Right kidney (tissue), 1 donor: ENCODE results near the gene BRSK2.
"Not testable (repeated sequence)": the region's sequence is repeated elsewhere in the genome, so short reads cannot be mapped to it uniquely, and the experiment has no call there.

Experiments used
- DNase-seq: peaks from one replicate; pipeline ENCODE4 v3.0.0-alpha.2; 2016

The BRSK2 gene

DNA sequence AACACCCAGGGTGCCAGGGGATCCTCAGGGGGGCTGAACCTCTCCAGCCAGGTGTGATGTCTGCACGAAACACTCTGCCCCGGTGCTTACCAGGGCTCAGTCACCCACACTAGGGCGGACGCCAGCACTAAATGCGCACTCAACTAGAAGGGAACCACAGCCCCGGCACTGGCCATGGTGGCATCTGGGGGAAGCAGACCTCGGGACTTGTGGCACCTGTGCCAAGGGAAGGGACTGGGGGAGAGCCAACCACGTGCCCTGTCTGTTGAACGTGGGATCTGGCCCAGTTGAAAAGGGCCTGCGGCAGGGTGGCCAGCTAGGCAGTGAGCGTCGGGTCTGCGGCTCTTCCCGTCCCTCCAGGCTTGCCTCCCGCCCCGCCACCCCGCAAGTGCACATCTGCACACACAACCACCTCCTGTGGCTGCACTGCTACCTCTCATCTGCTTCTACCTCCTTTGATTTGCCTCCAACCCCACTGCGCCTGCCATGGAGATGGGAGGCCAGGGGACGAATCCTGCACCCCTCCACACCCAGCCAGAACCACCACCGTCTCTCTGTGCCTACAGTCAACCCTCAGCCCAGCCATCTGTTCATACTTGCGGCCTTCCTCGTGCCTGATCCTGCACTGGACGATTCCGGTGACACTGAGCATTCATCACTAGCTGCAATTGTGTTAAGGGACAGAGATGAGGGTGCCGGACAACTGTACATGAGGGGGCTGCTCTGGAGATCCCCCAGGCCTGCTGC lies 111.9 kb downstream of the BRSK2 start:
- no peak for DNase-seq

DNA sequence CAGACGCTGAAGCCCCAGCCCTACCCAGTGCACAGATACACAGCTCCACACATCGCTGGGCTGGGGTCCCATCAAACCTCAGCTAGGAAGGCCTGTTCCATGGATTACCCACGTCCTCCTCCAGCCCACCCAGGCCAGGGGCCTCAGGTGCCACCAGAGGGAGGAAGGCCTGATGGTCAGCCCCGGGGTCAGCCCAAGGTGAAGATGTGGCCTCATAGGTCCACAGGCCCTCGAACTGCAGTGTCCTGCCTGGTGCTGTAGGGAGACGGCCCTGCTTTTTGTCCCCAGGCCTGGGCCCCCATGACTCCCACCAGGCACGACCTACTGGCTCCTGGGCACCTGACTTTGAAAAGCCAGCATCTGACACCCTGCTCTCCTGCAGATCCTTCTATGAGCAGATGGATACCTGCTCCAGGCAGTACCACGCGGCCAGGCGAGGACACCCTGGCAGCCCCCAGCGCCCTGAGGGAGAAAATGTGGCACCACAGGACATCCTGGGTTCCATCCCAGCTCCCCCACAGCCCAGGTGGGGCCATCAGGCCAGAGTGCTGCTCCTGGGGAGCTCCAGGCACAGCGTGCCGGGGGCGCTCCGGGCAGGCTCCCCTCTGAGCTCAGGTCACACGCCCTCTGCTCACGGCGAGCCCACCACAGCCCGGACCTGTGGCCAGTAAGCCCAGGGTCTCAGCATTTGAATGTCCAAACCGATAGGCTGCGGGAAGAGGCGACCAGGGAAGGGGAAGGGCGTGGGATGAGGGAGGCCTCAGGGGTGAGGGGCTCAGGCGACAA lies 112.6 kb downstream of the BRSK2 start:
- no peak for DNase-seq

DNA sequence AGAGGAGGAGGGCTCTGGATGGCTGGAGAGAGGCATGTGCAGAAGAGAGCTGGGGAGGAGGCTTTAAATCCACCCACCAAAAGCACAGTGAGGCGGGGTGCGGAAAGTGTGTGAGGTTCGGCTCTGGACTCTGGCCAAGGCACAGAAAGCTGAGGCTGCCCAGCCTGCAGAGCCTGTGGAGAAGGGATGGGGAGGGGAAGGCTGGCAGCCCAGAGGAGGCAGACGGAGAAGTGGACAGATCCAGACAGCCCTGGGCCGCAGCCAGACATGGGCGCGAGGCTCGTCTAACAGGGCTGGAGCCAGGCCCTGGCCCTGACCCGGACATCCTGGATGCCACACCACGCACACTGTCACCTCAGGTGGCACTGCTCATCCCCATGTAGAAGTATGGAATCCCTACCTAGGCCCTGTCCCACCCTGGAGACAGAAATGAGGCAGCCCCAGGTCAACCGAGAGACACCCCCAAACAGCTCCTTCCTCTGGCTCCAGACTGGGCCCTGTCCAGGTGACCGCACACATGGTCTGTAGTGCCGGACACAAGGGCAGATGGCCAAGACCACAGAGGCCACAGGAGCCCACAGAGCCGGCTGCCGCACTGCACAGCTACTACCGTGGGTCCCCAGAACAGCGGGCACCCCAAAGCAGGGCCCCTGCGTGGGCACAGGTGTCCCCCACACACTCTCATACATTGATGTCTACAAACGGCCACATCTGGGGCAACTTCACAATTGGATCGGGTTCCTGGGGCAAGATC lies 113.4 kb downstream of the BRSK2 start:
- DNase-seq = no peak

DNA sequence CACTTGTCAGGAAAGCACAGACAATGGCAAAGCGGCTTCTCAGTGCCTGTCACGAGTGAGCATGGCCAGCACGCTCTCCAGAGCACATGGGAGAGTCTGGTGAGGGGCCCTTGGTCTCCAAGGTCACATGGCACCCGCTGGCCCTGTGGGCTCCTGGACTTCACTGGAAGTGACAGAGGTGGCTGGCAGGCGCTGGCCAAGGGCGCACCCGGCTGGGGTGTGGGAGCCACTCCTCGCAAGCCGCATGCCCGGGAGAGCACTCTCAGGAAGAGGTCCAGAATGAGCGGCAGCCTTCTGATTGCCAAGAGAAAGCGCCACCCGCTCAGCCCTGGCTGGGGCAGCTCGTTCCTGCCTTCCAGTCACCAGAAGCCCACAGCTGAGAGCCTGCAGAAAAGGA lies 114.0 kb downstream of the BRSK2 start:
- DNase-seq = no peak

DNA sequence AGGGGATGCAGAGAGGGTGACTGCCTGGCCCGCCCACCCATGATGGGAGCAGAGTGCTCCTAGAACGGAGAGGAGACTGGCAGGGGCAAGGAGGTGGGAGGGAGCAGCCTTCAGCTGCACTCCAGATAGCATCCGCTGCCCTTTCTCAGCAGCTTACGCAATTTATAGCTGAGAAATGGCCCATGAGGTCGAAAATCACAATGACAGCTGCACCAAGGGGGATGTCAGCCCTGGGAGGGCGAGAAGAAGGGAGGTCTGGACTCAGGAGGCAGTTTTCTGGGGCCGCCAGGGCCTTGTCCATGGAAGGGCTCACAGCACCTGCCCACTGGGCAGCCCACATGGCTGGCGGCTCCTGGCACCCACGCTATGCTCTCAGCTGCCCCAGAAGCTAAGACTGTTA lies 114.4 kb downstream of the BRSK2 start:
- no peak for DNase-seq

DNA sequence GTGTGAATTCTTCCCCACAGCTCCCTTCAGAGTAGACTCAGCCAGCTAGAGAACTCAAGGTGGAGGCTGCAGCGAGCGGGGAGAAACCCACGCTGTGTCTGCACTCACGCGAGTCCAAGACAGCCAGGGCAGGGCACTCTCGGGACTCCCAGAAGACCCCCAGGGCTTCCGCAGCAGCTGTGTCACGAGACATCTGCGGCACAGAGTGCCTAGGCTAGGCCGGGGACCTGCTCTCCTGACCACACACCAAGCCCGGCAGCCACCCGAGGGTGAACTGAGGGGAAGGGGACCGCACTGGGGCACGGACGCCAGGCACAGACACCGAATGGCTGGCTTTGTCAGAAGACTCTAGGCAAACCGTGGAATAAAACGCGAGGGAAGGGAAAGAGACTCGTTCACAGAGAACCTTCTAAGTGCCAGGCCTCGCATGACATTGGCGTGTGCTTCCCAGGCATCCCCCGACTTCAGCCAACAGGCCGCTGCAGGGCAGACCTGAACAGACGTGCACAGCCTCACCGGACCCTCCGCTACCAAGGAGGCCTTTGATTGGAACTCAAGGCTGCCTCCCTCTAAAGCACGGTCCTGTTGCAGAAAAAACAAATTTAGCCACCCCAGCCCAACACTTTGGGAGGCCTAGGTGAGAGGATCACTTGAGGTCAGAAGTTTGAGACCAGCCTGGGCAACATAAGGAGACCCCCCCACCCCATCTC lies 115.0 kb downstream of the BRSK2 start:
- DNase-seq = no peak

DNA sequence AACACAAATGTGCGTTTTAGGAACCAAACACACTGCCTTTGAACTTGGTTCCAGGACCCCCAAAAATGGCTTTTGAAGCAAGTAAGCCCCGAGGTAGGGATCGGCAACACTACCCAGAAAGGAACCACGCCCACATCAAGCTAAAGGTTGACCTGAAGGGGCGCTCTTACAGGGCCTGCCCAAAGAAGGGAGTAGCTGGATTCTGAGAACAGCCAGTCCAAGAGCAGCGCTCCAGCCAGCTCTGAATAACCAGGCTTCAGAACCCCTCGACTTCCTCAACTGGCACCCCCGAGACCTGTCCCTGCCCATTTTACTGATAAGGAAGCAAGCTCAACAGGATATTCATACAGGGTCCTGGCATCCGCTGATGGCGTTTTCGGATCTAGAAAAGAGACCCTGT lies 115.7 kb downstream of the BRSK2 start:
- DNase-seq = no peak

DNA sequence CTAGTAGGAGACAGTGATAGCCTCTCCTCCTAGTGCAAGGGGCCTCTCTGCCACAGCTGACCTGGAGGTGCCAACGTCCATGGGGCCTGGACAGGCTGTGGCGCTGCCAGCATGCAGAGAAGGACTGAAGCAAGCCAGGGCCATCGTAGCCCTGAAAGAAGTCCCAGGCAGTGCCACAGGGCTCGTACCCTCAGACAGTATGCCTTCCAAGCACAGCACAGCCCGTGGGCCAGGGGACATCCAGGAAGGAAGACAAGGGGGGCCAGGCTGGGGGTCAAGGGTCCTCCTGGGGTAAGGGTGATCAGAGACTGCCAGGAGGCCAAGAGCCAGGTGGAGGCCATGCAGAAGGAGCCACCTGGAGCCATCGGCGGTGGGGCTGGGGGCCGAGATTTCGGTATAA lies 117.2 kb downstream of the BRSK2 start:
- DNase-seq = no peak

DNA sequence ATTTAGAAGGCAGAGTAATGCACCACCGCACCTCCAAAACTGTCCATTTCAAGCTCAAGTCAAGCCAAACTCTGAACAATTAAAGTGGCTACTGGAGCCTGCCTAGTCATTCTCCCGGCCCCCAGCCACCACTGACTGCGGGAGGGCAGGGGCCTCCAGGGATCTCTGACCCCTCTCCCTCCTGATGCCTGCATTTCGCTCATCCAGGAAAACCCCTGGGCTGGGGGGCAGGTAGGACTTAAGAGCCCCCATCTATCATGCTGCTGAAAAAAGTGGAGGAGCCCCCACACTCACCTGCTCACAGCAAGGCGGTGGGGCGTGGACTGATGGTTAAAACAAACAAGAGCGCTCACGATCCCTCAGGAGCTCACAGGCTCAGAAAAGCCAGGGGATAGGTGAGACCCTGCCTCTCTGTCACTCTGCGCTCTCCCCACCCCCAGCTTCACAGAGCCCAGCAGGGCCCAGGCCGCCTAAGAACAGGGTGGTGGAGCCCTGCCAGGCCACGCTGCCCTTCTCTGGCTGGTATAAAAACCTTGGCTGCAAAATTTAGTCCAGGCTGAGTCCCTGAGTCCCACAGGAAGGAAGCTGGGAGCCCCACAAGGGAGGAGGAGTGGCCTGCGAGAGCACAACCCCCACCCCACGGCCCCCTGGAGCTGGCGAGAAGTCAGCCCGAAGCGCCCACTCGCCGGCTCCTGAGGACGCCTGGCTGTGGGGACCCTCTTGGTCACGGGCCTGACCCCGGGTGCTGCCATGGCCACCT lies 117.8 kb downstream of the BRSK2 start:
- DNase-seq = no peak

DNA sequence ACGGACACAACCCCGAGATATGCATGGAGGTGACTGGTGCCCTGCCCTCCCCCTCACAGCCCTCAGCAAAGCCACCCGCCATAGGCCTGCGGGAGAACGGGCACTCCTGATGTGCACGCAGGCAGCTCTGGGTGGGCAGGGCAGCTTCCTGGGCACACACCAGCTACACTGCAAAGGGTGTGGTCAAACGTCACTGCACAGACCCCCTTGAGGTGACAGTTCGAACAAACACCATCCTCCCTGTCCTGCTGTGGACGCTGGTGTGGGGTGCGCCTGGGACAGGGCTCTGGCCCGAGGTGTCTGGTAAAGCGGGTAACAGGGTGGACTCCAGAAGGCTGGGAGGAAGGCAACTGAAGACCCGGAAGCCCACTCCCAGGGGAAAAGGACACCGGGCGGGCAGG lies 118.8 kb downstream of the BRSK2 start:
- no peak for DNase-seq

DNA sequence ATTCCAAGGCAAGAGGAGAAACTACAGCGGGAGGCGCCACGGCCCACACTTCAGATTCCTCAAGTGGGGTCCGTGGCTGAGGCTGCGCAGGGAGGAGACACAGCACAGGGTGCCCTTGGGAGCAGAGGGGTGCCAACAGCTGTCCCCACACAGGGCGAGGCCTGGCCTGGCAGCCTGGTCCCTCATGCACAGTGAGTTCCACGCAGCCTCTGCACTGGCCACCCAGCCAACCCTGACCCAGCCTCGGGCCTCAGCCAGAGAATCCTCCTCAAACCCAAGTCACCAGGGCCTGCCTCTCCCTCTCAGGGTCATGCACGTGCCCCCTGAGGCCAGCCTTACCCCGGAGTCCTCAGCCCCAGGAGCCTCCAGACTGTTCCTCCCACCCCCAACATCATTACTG lies 119.3 kb downstream of the BRSK2 start:
- no peak for DNase-seq

DNA sequence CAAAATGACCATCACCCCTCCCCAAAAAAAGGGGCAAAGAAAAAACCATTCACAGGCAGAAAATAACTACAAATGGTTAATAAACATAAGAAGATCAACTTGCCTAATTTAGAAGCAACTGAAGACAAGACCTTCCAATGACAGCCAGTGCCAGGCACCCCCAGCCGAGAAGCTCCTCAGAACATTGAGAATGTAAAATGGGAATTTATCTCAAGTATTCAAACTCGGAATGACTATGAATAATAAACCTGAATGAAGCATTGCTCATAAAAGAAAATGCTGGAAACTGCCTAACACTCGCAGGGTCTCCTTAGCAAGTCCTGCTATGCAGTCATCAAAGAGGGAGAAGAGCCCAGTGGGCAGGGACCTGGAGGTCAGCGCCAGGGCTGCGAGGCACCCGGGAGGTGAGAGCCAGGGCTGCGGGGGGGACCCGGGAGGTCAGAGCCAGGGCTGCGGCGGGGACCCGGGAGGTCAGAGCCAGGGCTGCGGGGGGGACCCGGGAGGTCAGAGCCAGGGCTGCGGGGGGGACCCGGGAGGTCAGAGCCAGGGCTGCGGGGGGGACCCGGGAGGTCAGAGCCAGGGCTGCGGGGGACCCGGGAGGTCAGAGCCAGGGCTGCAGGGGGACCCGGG lies 120.0 kb downstream of the BRSK2 start:
- no peak for DNase-seq

DNA sequence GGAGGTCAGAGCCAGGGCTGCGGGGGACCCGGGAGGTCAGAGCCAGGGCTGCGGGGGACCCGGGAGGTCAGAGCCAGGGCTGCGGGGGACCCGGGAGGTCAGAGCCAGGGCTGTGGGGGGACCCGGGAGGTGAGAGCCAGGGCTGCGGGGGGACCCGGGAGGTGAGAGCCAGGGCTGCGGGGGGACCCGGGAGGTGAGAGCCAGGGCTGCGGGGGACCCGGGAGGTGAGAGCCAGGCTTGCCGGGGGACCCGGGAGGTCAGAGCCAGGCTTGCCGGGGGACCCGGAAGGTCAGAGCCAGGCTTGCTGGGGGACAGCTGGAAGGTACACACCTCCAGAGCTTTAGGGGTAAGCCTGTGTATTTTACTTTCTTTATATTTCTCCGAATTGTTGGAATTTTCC lies 120.6 kb downstream of the BRSK2 start:
- not testable (repeated sequence) for DNase-seq

DNA sequence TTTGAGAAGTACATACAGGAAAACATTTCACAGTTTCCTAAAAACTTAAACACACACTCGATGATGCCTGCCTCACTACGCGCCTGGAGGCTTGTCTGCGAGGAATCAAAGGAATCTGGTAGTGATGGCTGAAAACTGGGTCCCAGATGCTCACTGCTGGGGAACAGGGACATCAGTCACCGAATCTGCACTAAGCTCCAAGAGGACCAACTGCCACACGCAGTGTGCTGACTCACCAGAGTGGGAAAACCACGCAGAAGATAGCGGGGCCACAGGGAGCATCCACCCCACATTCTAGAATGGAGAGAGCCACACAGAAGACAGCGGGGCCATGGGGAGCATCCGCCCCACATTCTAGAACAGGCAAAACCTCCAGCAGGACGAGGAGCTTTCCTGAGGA lies 121.2 kb downstream of the BRSK2 start:
- no peak for DNase-seq

DNA sequence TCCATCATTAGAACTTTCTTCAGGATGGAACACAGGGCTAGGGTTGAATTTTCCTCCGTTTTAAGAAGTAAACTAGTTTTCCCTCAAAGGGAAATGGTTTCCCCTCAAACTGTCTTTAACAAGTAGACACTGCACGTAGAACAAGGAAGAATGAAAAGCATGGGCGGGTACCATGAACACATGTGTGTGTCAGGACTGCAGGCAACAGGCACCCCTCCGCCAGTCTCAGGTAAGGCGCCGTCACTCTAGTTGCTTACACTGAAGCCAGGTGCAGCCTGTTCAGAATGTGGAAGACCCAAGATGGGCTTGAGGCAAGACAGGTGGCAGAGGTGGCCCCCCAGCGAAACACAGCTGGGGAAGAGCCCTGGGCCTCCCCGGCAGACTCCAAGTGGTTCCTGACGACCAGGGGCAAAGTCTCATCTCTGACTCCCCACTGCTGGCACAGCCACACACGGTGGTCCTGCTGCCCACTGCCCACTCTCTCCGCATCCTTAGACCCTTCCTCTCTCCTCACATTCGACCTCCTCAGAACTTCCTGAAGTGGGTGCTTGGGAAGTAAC lies 122.3 kb downstream of the BRSK2 start:
- DNase-seq = no peak
